ENCODE data around the gene CBX5. TPM values are rescaled to one million over a fixed set of nuclear protein-coding genes. Genes with fewer than 3 reads are reported as not detected.
A peak's percentile ranks its signal among the peaks of the same experiment; 100 is the strongest.
"Not testable (repeated sequence)": the region's sequence is repeated elsewhere in the genome, so short reads cannot be mapped to it uniquely, and the experiment has no call there.

The CBX5 gene
- 100 to 1,000 TPM; 103 to 136 (median 126) TPM for polyA plus RNA-seq (ENCODE audit: insufficient read length in 4 of 4)

- peak; percentile 99 to 100 (median 99) for DNase-seq (ENCODE audit: low read depth in 4 of 4, low spot score in 3 of 4)
These were observed at the start of gene CBX5 for GRCh38 chr12:54279632-54280467. CBX5 (minus strand) TSS chr12:54280122; CDS start chr12:54257650, 22,472 bp downstream.

- DNase-seq (ENCODE audit: low read depth in 4 of 4, low spot score in 3 of 4): no peak
These were observed 48.8 kb upstream of the CBX5 start for GRCh38 chr12:54328595-54329337.

GRCh38 chr12:54325442-54326109 is 45.7 kb upstream of the CBX5 start:
- DNase-seq (ENCODE audit: low read depth in 4 of 4, low spot score in 3 of 4): not testable (repeated sequence)

- peak; percentile 91 to 99 (median 98) for DNase-seq (ENCODE audit: low read depth in 4 of 4, low spot score in 3 of 4)
These were observed 44.9 kb upstream of the CBX5 start, which contains the start of gene COPZ1 for GRCh38 chr12:54324617-54325441. COPZ1 (plus strand) TSS chr12:54325131; CDS start chr12:54325164, 33 bp downstream.

- DNase-seq (ENCODE audit: low read depth in 4 of 4, low spot score in 3 of 4): no peak
These were observed 41.4 kb upstream of the CBX5 start for GRCh38 chr12:54321363-54321762.

- not testable (repeated sequence) for DNase-seq (ENCODE audit: low read depth in 4 of 4, low spot score in 3 of 4)
These were observed 32.4 kb upstream of the CBX5 start for GRCh38 chr12:54312309-54312708.

- DNase-seq (ENCODE audit: low read depth in 4 of 4, low spot score in 3 of 4): no peak
These were observed 31.1 kb upstream of the CBX5 start for GRCh38 chr12:54311051-54311450.

- no peak for DNase-seq (ENCODE audit: low read depth in 4 of 4, low spot score in 3 of 4)
These were observed 27.2 kb upstream of the CBX5 start for GRCh38 chr12:54306925-54307741.

- no peak for DNase-seq (ENCODE audit: low read depth in 4 of 4, low spot score in 3 of 4)
These were observed 24.4 kb upstream of the CBX5 start for GRCh38 chr12:54304187-54304810.

GRCh38 chr12:54303640-54304039 is 23.7 kb upstream of the CBX5 start:
- DNase-seq (ENCODE audit: low read depth in 4 of 4, low spot score in 3 of 4): no peak

GRCh38 chr12:54301428-54302048 is 21.6 kb upstream of the CBX5 start:
- no peak for DNase-seq (ENCODE audit: low read depth in 4 of 4, low spot score in 3 of 4)

GRCh38 chr12:54300732-54301427 is 21.0 kb upstream of the CBX5 start, which contains the start of gene NFE2:
NFE2 (minus strand) TSS chr12:54301015; CDS start chr12:54295248, 5,767 bp downstream.
- peak in 1 of 4 donors; percentile 66 for DNase-seq (ENCODE audit: low read depth in 4 of 4, low spot score in 3 of 4)

GRCh38 chr12:54300225-54300731 is 20.4 kb upstream of the CBX5 start:
- no peak for DNase-seq (ENCODE audit: low read depth in 4 of 4, low spot score in 3 of 4)

- no peak for DNase-seq (ENCODE audit: low read depth in 4 of 4, low spot score in 3 of 4)
These were observed 19.7 kb upstream of the CBX5 start for GRCh38 chr12:54299515-54300224.

GRCh38 chr12:54298904-54299303 is 19.0 kb upstream of the CBX5 start:
- no peak for DNase-seq (ENCODE audit: low read depth in 4 of 4, low spot score in 3 of 4)

- no peak for DNase-seq (ENCODE audit: low read depth in 4 of 4, low spot score in 3 of 4)
These were observed 16.6 kb upstream of the CBX5 start for GRCh38 chr12:54296393-54297099.

Measured in right renal pelvis (tissue), 4 donors.